ENCODE data around the gene PLCH1. TPM values are rescaled to one million over a fixed set of nuclear protein-coding genes. Genes with fewer than 3 reads are reported as not detected.

PLCH1 gene
- total and polyA plus RNA-seq, 7 experiments from 2014 or later, result 0.56 TPM; not detected in 6

GRCh38 chr3:155747286-155747945 is 2.5 kb upstream of the PLCH1 start:
- H3K27ac ChIP-seq (ENCODE audit: low read depth, low read length), result no peak overlapping the region
- H3K9me3 ChIP-seq (ENCODE audit: control insufficient read depth in 2 of 3, low read length in 3 of 3), result no peaks in the 10 kb centered on the region
- Mint-ChIP-seq H3K9me3 (no peaks in the 10 kb centered on the region), H3K27ac (peak overlapping the region in 1 of 9 donors; percentile 40), H3K4me1 (peaks cover 12 to 27% (median 17%) of the 10 kb centered on the region in 7 donors), H3K4me3 (peak overlapping the region in 2 of 10 donors; percentile 13 to 47), H3K27me3 (peaks cover 17 to 62% (median 32%) of the 10 kb centered on the region in 5 donors), H3K36me3 (no peaks in the 10 kb centered on the region)
- no peaks in the 10 kb centered on the region for H3K36me3 ChIP-seq (ENCODE audit: control insufficient read depth in 2 of 3, insufficient read depth in 3 of 3, low read length in 3 of 3)
- intact Hi-C loops (cut with micrococcal nuclease), result no loop called here
- DNase-seq (no peak), ATAC-seq (no peak)
- H3K27me3 ChIP-seq (ENCODE audit: control insufficient read depth in 2 of 2, insufficient read depth in 2 of 2, low read length in 2 of 2), result peaks cover 5 to 11% of the 10 kb centered on the region in 2 donors
- CTCF ChIA-PET, result no interaction called here
- POLR2A ChIA-PET, result no interaction called here
- H3K4me1 ChIP-seq (ENCODE audit: control insufficient read depth in 2 of 2, insufficient read depth in 2 of 2, low read length in 2 of 2), result peaks cover 5 to 13% of the 10 kb centered on the region in 2 donors
- H3K4me3 ChIP-seq (ENCODE audit: low read length), result no peak overlapping the region

DNA sequence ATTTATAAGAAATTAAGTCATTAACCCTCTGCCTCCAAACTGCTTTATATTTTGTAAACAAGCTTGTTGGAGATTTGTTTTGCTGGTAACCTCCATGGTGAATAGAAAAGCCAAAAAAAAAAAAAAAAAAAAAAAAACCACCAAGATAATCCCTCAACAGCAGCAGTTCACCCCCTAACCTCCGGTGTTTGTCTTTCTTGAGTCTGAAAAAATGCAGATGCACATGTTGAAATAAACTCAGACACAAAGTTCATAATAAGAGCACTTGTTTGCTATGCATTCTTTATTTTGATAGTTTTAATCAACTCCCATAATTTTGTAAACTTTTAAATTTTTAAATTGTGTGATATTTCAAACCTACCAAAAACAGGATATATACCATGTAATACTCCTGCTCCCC is 1.8 kb upstream of the PLCH1 start:
- intact Hi-C loops (cut with micrococcal nuclease), result no loop called here
- DNase-seq (no peak), ATAC-seq (no peak)
- H3K4me1 Mint-ChIP-seq, result peaks cover 12 to 27% (median 17%) of the 10 kb centered on the region in 7 donors
- CTCF ChIA-PET, result interaction anchor here (0.9 kb wide), 1 partner anchor 45 kb away, joined by 4 read pairs; no protein-coding TSS in a partner anchor
- peaks cover 5 to 11% of the 10 kb centered on the region in 2 donors for H3K27me3 ChIP-seq (ENCODE audit: control insufficient read depth in 2 of 2, insufficient read depth in 2 of 2, low read length in 2 of 2)
- peak overlapping the region in 1 of 10 donors; percentile 13 for H3K4me3 Mint-ChIP-seq
- H3K36me3 Mint-ChIP-seq, result no peaks in the 10 kb centered on the region
- no peak overlapping the region for H3K4me3 ChIP-seq (ENCODE audit: low read length)
- H3K27ac Mint-ChIP-seq, result peak overlapping the region in 1 of 9 donors; percentile 40
- no peak overlapping the region for H3K27ac ChIP-seq (ENCODE audit: low read depth, low read length)
- H3K4me1 ChIP-seq (ENCODE audit: control insufficient read depth in 2 of 2, insufficient read depth in 2 of 2, low read length in 2 of 2), result peaks cover 5 to 13% of the 10 kb centered on the region in 2 donors
- H3K9me3 Mint-ChIP-seq, result no peaks in the 10 kb centered on the region
- POLR2A ChIA-PET, result no interaction called here
- peaks cover 20 to 68% (median 35%) of the 10 kb centered on the region in 5 donors for H3K27me3 Mint-ChIP-seq
- H3K36me3 ChIP-seq (ENCODE audit: control insufficient read depth in 2 of 3, insufficient read depth in 3 of 3, low read length in 3 of 3), result no peaks in the 10 kb centered on the region
- H3K9me3 ChIP-seq (ENCODE audit: control insufficient read depth in 2 of 3, low read length in 3 of 3), result no peaks in the 10 kb centered on the region

- Histone ChIP-seq H3K27me3 (ENCODE audit: control insufficient read depth in 2 of 2, insufficient read depth in 2 of 2, low read length in 2 of 2) (peaks cover 5 to 11% of the 10 kb centered on the region in 2 donors), H3K4me1 (ENCODE audit: control insufficient read depth in 2 of 2, insufficient read depth in 2 of 2, low read length in 2 of 2) (peaks cover 5 to 13% of the 10 kb centered on the region in 2 donors), H3K36me3 (ENCODE audit: control insufficient read depth in 2 of 3, insufficient read depth in 3 of 3, low read length in 3 of 3) (no peaks in the 10 kb centered on the region), H3K9me3 (ENCODE audit: control insufficient read depth in 2 of 3, low read length in 3 of 3) (no peaks in the 10 kb centered on the region), H3K27ac (ENCODE audit: low read depth, low read length) (no peak overlapping the region), H3K4me3 (ENCODE audit: low read length) (no peak overlapping the region)
- ATAC-seq, result no peak
- Mint-ChIP-seq H3K9me3 (no peaks in the 10 kb centered on the region), H3K36me3 (no peaks in the 10 kb centered on the region), H3K27me3 (peaks cover 25 to 73% (median 39%) of the 10 kb centered on the region in 5 donors), H3K4me1 (peaks cover 12 to 27% (median 17%) of the 10 kb centered on the region in 7 donors), H3K27ac (peak overlapping the region in 1 of 9 donors; percentile 18), H3K4me3 (peak overlapping the region; percentile 55 to 93 (median 92))
- peak in 3 of 9 donors; percentile 1 to 9 (median 4) for DNase-seq
- intact Hi-C loops (cut with micrococcal nuclease), result loop anchor here in 1 of 2 donors (2.0 kb wide), 1 partner anchor 125 kb away; the partner anchor contains the start of gene GMPS
- ChIA-PET POLR2A (no interaction called here), CTCF (interaction anchor here (0.9 kb wide), 1 partner anchor 44 kb away, joined by 4 read pairs; no protein-coding TSS in a partner anchor)
Measured at GRCh38 chr3:155745795-155746550, 1.1 kb upstream of the PLCH1 start.

DNA sequence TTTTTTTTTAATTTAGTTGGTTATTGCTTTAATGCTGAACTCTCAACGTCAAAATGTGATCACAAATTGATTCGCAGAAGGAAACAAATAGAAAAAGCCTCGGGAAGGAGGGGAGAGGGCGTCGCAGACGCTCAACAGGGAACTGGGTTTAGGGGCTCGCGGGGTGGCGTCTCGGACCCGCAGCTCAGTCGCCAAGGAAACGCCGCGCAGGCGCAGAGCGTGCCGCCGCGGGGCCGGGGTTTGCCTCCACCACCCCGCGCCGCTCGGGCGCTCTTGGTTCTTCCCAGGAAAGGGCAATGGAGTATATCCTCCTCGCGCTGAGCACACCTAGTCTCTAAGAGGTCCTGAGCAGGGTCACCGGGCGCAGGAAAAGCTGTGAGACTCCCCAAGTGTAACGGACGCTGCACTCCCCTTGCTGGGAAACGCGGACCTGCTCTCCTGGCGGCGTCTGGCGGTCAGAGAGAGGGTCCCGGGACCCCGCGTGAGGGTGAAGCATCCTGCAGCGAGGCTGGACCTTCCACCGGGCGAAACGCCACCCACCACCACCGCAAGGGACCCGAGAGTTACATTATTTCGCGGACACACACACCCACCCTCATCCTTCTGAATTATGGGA is 753 bp downstream of the PLCH1 start:
- Mint-ChIP-seq H3K4me1 (peaks cover 12 to 27% (median 17%) of the 10 kb centered on the region in 7 donors), H3K4me3 (peak overlapping the region; percentile 84 to 93 (median 92)), H3K27ac (peak overlapping the region in 6 of 9 donors; percentile 17 to 70 (median 50)), H3K9me3 (no peaks in the 10 kb centered on the region), H3K36me3 (no peaks in the 10 kb centered on the region), H3K27me3 (peaks cover 41 to 83% (median 51%) of the 10 kb centered on the region in 5 donors)
- Histone ChIP-seq H3K4me3 (ENCODE audit: low read length) (peak overlapping the region; percentile 80), H3K27me3 (ENCODE audit: control insufficient read depth in 2 of 2, insufficient read depth in 2 of 2, low read length in 2 of 2) (peaks cover 5 to 11% of the 10 kb centered on the region in 2 donors), H3K9me3 (ENCODE audit: control insufficient read depth in 2 of 3, low read length in 3 of 3) (no peaks in the 10 kb centered on the region), H3K4me1 (ENCODE audit: control insufficient read depth in 2 of 2, insufficient read depth in 2 of 2, low read length in 2 of 2) (peaks cover 5 to 13% of the 10 kb centered on the region in 2 donors), H3K36me3 (ENCODE audit: control insufficient read depth in 2 of 3, insufficient read depth in 3 of 3, low read length in 3 of 3) (no peaks in the 10 kb centered on the region), H3K27ac (ENCODE audit: low read depth, low read length) (peak overlapping the region; percentile 37)
- ATAC-seq, result peak; percentile 16
- intact Hi-C loops (cut with micrococcal nuclease), result loop anchor here (1.0 to 5.0 kb wide), 3 partner anchors 63 to 127 kb away; partner anchors contain the start of genes C3orf33 (in 1 of the 2), GMPS (in 1 of the 2) and SLC33A1 (in 1 of the 2)
- ChIA-PET CTCF (no interaction called here), POLR2A (no interaction called here)
- DNase-seq, result peak in 8 of 9 donors; percentile 11 to 45 (median 18)

DNA sequence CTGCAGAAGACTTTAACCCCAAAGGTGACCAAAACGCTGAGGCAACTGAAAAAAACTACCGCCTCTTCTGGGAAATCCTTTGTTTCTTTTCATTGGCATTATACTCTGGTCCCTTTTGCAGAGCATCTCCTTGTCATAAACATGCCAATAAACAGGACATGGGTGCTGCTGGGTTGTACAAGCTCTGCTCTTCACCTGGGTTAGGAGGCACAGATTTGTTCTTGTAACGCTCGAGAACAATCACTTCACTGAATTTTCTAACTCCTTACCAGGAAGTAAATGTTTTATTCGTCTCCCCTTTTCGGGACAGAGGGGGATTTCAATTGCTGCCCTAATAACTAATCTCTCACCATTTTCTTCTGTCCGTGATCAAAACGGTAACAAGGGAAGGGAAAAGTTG is 1.3 kb downstream of the PLCH1 start:
- ATAC-seq (no peak), DNase-seq (peak in 2 of 9 donors; percentile 4 to 9)
- ChIA-PET POLR2A (no interaction called here), CTCF (no interaction called here)
- H3K9me3 ChIP-seq (ENCODE audit: control insufficient read depth in 2 of 3, low read length in 3 of 3), result no peaks in the 10 kb centered on the region
- peak overlapping the region; percentile 84 to 93 (median 92) for H3K4me3 Mint-ChIP-seq
- H3K27ac ChIP-seq (ENCODE audit: low read depth, low read length), result peak overlapping the region; percentile 37
- H3K4me1 ChIP-seq (ENCODE audit: control insufficient read depth in 2 of 2, insufficient read depth in 2 of 2, low read length in 2 of 2), result peaks cover 5 to 13% of the 10 kb centered on the region in 2 donors
- peak overlapping the region in 3 of 9 donors; percentile 17 to 51 (median 30) for H3K27ac Mint-ChIP-seq
- H3K27me3 ChIP-seq (ENCODE audit: control insufficient read depth in 2 of 2, insufficient read depth in 2 of 2, low read length in 2 of 2), result peaks cover 5 to 11% of the 10 kb centered on the region in 2 donors
- intact Hi-C loops (cut with micrococcal nuclease), result loop anchor here (1.0 to 5.0 kb wide), 3 partner anchors 64 to 127 kb away; partner anchors contain the start of genes C3orf33 (in 1 of the 2), GMPS (in 1 of the 2) and SLC33A1 (in 1 of the 2)
- H3K27me3 Mint-ChIP-seq, result peaks cover 44 to 82% (median 53%) of the 10 kb centered on the region in 5 donors
- H3K36me3 ChIP-seq (ENCODE audit: control insufficient read depth in 2 of 3, insufficient read depth in 3 of 3, low read length in 3 of 3), result no peaks in the 10 kb centered on the region
- H3K4me1 Mint-ChIP-seq, result peaks cover 12 to 27% (median 17%) of the 10 kb centered on the region in 7 donors
- no peaks in the 10 kb centered on the region for H3K9me3 Mint-ChIP-seq
- no peaks in the 10 kb centered on the region for H3K36me3 Mint-ChIP-seq
- peak overlapping the region; percentile 80 for H3K4me3 ChIP-seq (ENCODE audit: low read length)

DNA sequence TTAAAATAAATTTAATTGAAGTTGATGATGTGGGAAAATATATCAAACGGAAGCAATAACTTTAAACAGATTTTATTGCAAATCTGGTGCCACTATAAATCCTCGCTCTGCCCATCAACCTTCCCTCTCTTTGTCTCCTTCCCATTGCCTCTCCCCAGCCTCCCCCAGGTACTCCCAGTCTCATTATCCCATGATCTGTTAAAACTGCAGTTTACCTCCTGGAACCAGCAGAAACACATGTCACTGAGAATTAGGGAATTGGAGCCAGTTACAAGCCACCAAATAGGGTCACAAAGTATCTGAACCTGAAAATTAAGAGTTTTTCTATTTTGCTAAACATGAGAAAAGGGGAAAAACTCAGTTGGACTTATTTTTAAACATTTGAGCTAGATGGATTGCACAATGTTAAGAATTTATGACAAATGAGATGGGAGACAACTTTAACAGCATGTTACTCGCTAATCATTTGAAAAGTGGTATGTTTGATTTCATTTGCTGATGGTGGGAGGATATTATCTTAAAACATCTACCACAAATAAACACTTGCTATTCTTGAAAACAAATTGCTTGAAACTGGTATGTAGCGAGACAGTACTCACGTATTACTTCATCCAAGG is 2.4 kb downstream of the PLCH1 start:
- Histone ChIP-seq H3K9me3 (ENCODE audit: control insufficient read depth in 2 of 3, low read length in 3 of 3) (no peaks in the 10 kb centered on the region), H3K27ac (ENCODE audit: low read depth, low read length) (no peak overlapping the region), H3K4me3 (ENCODE audit: low read length) (no peak overlapping the region), H3K27me3 (ENCODE audit: control insufficient read depth in 2 of 2, insufficient read depth in 2 of 2, low read length in 2 of 2) (peaks cover 5 to 11% of the 10 kb centered on the region in 2 donors), H3K4me1 (ENCODE audit: control insufficient read depth in 2 of 2, insufficient read depth in 2 of 2, low read length in 2 of 2) (peaks cover 5 to 13% of the 10 kb centered on the region in 2 donors), H3K36me3 (ENCODE audit: control insufficient read depth in 2 of 3, insufficient read depth in 3 of 3, low read length in 3 of 3) (no peaks in the 10 kb centered on the region)
- H3K4me1 Mint-ChIP-seq, result peaks cover 12 to 27% (median 22%) of the 10 kb centered on the region in 7 donors
- no peaks in the 10 kb centered on the region for H3K9me3 Mint-ChIP-seq
- no peaks in the 10 kb centered on the region for H3K36me3 Mint-ChIP-seq
- intact Hi-C loops (cut with micrococcal nuclease), result loop anchor here in 1 of 2 donors (5.0 kb wide), 1 partner anchor 65 kb away; the partner anchor contains the start of gene C3orf33
- peaks cover 51 to 71% (median 63%) of the 10 kb centered on the region in 5 donors for H3K27me3 Mint-ChIP-seq
- POLR2A ChIA-PET, result no interaction called here
- ATAC-seq (no peak), DNase-seq (no peak)
- H3K27ac Mint-ChIP-seq, result peak overlapping the region in 1 of 9 donors; percentile 36
- CTCF ChIA-PET, result no interaction called here
- H3K4me3 Mint-ChIP-seq, result peak overlapping the region in 8 of 10 donors; percentile 11 to 93 (median 73)
